ENCODE measurements around the gene LRRC8E.

The LRRC8E gene

GRCh38 chr19:7934766-7935165, 46.5 kb downstream of the LRRC8E start:
- TF ChIP-seq, protein P1, sequence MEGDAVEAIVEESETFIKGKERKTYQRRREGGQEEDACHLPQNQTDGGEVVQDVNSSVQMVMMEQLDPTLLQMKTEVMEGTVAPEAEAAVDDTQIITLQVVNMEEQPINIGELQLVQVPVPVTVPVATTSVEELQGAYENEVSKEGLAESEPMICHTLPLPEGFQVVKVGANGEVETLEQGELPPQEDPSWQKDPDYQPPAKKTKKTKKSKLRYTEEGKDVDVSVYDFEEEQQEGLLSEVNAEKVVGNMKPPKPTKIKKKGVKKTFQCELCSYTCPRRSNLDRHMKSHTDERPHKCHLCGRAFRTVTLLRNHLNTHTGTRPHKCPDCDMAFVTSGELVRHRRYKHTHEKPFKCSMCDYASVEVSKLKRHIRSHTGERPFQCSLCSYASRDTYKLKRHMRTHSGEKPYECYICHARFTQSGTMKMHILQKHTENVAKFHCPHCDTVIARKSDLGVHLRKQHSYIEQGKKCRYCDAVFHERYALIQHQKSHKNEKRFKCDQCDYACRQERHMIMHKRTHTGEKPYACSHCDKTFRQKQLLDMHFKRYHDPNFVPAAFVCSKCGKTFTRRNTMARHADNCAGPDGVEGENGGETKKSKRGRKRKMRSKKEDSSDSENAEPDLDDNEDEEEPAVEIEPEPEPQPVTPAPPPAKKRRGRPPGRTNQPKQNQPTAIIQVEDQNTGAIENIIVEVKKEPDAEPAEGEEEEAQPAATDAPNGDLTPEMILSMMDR (IDR thresholded peaks at IDR 0.05; ENCODE audit: low read depth, low read length) = no peak
- DNase-seq (ENCODE audit: extremely low read depth, low read depth) = no peak

GRCh38 chr19:7940841-7941240, 52.5 kb downstream of the LRRC8E start:
- DNase-seq (ENCODE audit: extremely low read depth, low read depth) = no peak
- TF ChIP-seq, protein P1 (IDR thresholded peaks at IDR 0.05; ENCODE audit: low read depth, low read length) = no peak

- no peak for DNase-seq (ENCODE audit: extremely low read depth, low read depth)
- TF ChIP-seq, protein P1 (IDR thresholded peaks at IDR 0.05; ENCODE audit: low read depth, low read length) = no peak
Observed at GRCh38 chr19:7941895-7942596, 53.7 kb downstream of the LRRC8E start.

- TF ChIP-seq, protein P1 (IDR thresholded peaks at IDR 0.05; ENCODE audit: low read depth, low read length) = no peak
- DNase-seq (ENCODE audit: extremely low read depth, low read depth) = no peak
Observed at GRCh38 chr19:7942981-7943443, 54.7 kb downstream of the LRRC8E start.

- TF ChIP-seq, protein P1 (IDR thresholded peaks at IDR 0.05; ENCODE audit: low read depth, low read length) = no peak
- peak; percentile 98 for DNase-seq (ENCODE audit: extremely low read depth, low read depth)
Observed at GRCh38 chr19:7943444-7944176, 55.3 kb downstream of the LRRC8E start, which contains the start of gene TIMM44. TIMM44 (minus strand) TSS chr19:7943666; CDS start chr19:7943651, 15 bp downstream.

DNA sequence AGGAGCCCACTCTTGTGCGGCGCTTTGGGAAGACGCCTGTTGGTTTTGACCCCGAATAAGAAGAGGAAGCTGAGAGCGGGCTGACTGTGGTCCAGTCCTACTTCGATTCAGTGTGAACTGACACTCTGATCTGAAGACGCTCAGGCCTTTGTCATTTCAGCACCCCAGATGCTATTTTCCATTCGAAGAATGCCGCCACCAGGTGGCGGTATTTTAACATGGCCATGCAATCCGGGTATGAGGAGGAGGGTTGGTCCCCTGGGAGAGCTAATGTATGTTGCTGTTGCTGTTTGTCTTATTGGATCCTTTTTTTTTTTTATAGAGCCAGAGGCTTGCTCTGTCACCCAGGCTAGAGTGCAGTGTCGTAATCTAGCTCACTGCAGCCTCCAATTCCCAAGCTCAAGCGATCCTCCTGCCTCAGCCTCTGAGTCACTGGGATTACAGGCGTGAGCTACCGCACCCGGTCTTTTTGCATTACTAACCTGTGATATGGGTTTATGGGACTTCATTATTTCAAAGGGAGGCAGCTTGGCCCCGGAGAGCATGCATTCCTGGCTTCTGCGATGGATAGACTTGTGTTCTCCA, 56.0 kb downstream of the LRRC8E start:
- TF ChIP-seq, protein P1 (IDR thresholded peaks at IDR 0.05; ENCODE audit: low read depth, low read length) = peak; percentile 70
- DNase-seq (ENCODE audit: extremely low read depth, low read depth) = peak; percentile 72

DNA sequence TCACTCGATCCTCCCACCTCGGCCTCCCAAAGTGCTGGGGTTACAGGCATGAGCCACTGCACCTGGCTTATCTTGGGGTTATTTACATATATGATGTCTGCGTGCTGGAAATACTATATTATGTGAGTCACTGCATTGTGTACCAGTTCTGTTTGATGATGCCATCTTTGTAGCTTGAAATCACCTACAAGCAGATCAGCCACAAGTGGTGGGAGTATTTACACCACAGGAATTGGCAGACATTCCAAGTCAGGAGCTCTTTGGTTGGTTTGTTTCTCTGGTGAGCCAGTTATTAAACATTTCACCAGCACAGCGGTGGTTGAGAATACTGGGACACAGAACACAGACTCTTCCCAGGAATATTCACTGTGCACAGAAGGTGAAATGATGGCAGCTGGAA, 59.6 kb downstream of the LRRC8E start:
- TF ChIP-seq, protein P1 (IDR thresholded peaks at IDR 0.05; ENCODE audit: low read depth, low read length) = no peak
- no peak for DNase-seq (ENCODE audit: extremely low read depth, low read depth)

Data from AG09319 (cell line).